ENCODE measurements around the gene PEMT. TPM values are rescaled to one million over a fixed set of nuclear protein-coding genes. Genes with fewer than 3 reads are reported as not detected.
"Not testable (repeated sequence)": the region's sequence is repeated elsewhere in the genome, so short reads cannot be mapped to it uniquely, and the experiment has no call there.

Gene PEMT
- total RNA-seq, 1 experiment from 2014 or later = 53.5 TPM

- Histone ChIP-seq H3K9me3 (no peaks in the 10 kb centered on the region), H3K36me3 (no peaks in the 10 kb centered on the region; the same call in 1 of the 2 replicates), H3K27me3 (no peaks in the 10 kb centered on the region), H3K4me3 (no peak overlapping the region)
- no peak for DNase-seq
Measured at GRCh38 chr17:17479209-17479608, 112.3 kb downstream of the PEMT start.

- H3K27me3 ChIP-seq = no peaks in the 10 kb centered on the region
- DNase-seq = peak; percentile 84
- H3K9me3 ChIP-seq = no peaks in the 10 kb centered on the region
- peak within 1 kb of the TSS; percentile 92 for H3K4me3 ChIP-seq
- no peaks in the 10 kb centered on the region; the same call in 1 of the 2 replicates for H3K36me3 ChIP-seq
Measured at GRCh38 chr17:17476865-17477467, 114.5 kb downstream of the PEMT start, which contains the start of gene MED9. Gene MED9 (plus strand): TSS chr17:17477000. CDS start chr17:17477042, 42 bp downstream.

- H3K27me3 ChIP-seq = no peaks in the 10 kb centered on the region
- H3K4me3 ChIP-seq = no peak overlapping the region
- H3K9me3 ChIP-seq = no peaks in the 10 kb centered on the region
- no peaks in the 10 kb centered on the region; the same call in 1 of the 2 replicates for H3K36me3 ChIP-seq
- DNase-seq = no peak
Measured at GRCh38 chr17:17474341-17474740, 117.2 kb downstream of the PEMT start.

GRCh38 chr17:17472333-17472920 lies 119.1 kb downstream of the PEMT start:
- Histone ChIP-seq H3K27me3 (no peaks in the 10 kb centered on the region), H3K36me3 (no peaks in the 10 kb centered on the region), H3K9me3 (no peaks in the 10 kb centered on the region), H3K4me3 (no peak overlapping the region)
- DNase-seq = no peak

- Histone ChIP-seq H3K36me3 (no peaks in the 10 kb centered on the region), H3K27me3 (no peaks in the 10 kb centered on the region), H3K4me3 (no peak overlapping the region), H3K9me3 (no peaks in the 10 kb centered on the region)
- no peak for DNase-seq
Measured at GRCh38 chr17:17469996-17470395, 121.5 kb downstream of the PEMT start.

GRCh38 chr17:17469358-17469757 lies 122.2 kb downstream of the PEMT start:
- Histone ChIP-seq H3K9me3 (no peaks in the 10 kb centered on the region), H3K27me3 (no peaks in the 10 kb centered on the region), H3K4me3 (no peak overlapping the region), H3K36me3 (no peaks in the 10 kb centered on the region)
- no peak for DNase-seq

GRCh38 chr17:17468217-17469010 lies 123.1 kb downstream of the PEMT start:
- H3K36me3 ChIP-seq = no peaks in the 10 kb centered on the region
- H3K27me3 ChIP-seq = no peaks in the 10 kb centered on the region
- no peak for DNase-seq
- H3K4me3 ChIP-seq = no peak overlapping the region
- no peaks in the 10 kb centered on the region for H3K9me3 ChIP-seq

GRCh38 chr17:17467720-17468119 lies 123.8 kb downstream of the PEMT start:
- Histone ChIP-seq H3K9me3 (no peaks in the 10 kb centered on the region), H3K27me3 (no peaks in the 10 kb centered on the region), H3K4me3 (no peak overlapping the region), H3K36me3 (no peaks in the 10 kb centered on the region)
- no peak for DNase-seq

- H3K27me3 ChIP-seq = no peaks in the 10 kb centered on the region
- no peaks in the 10 kb centered on the region for H3K36me3 ChIP-seq
- no peak overlapping the region for H3K4me3 ChIP-seq
- no peak for DNase-seq
- no peaks in the 10 kb centered on the region for H3K9me3 ChIP-seq
Measured at GRCh38 chr17:17467016-17467415, 124.5 kb downstream of the PEMT start.

- DNase-seq = no peak
- Histone ChIP-seq H3K27me3 (no peaks in the 10 kb centered on the region), H3K9me3 (no peaks in the 10 kb centered on the region), H3K4me3 (no peak overlapping the region), H3K36me3 (no peaks in the 10 kb centered on the region)
Measured at GRCh38 chr17:17466511-17466910, 125.0 kb downstream of the PEMT start.

- peak; percentile 22 for DNase-seq
- not testable (repeated sequence) for H3K9me3 ChIP-seq, H3K4me3 ChIP-seq, H3K27me3 ChIP-seq, H3K36me3 ChIP-seq
Measured at GRCh38 chr17:17465878-17466277, 125.6 kb downstream of the PEMT start.

- no peak for DNase-seq
Measured at GRCh38 chr17:17463821-17464220, 127.7 kb downstream of the PEMT start.

GRCh38 chr17:17462048-17462824 lies 129.3 kb downstream of the PEMT start:
- no peak overlapping the region for H3K4me3 ChIP-seq
- no peaks in the 10 kb centered on the region for H3K36me3 ChIP-seq
- no peaks in the 10 kb centered on the region for H3K27me3 ChIP-seq
- DNase-seq = peak; percentile 29
- H3K9me3 ChIP-seq = no peaks in the 10 kb centered on the region

More at GRCh38 chr17:17463821-17464220, 127.7 kb downstream of the PEMT start:
- Histone ChIP-seq H3K9me3 (no peaks in the 10 kb centered on the region), H3K4me3 (no peak overlapping the region), H3K27me3 (no peaks in the 10 kb centered on the region), H3K36me3 (no peaks in the 10 kb centered on the region)

GRCh38 chr17:17460038-17460437 lies 131.5 kb downstream of the PEMT start:
- no peaks in the 10 kb centered on the region for H3K9me3 ChIP-seq
- no peak for DNase-seq
- no peaks in the 10 kb centered on the region for H3K36me3 ChIP-seq
- no peaks in the 10 kb centered on the region for H3K27me3 ChIP-seq
- H3K4me3 ChIP-seq = no peak overlapping the region

- Histone ChIP-seq H3K27me3 (no peaks in the 10 kb centered on the region), H3K36me3 (no peaks in the 10 kb centered on the region), H3K4me3 (no peak overlapping the region), H3K9me3 (no peaks in the 10 kb centered on the region)
- DNase-seq = no peak
Measured at GRCh38 chr17:17457680-17458079, 133.8 kb downstream of the PEMT start.

- DNase-seq = no peak
- no peak overlapping the region for H3K4me3 ChIP-seq
- no peaks in the 10 kb centered on the region for H3K36me3 ChIP-seq
- no peaks in the 10 kb centered on the region for H3K27me3 ChIP-seq
- no peaks in the 10 kb centered on the region for H3K9me3 ChIP-seq
Measured at GRCh38 chr17:17456251-17456650, 135.3 kb downstream of the PEMT start.
